WTC11 (cell line): ENCODE measurements around the gene ADAM19.

Source experiments
- MYBL2 ChIP-seq: sonication (generic); formaldehyde crosslinking; IDR thresholded peaks from 2 replicates; pipeline ENCODE4 v1.8.1; 2023; ENCODE audit warnings: mild to moderate bottlenecking, moderate library complexity, missing genetic modification reagents
- TF ChIP-seq, protein P1 (sequence below): fragments of 250-450 bp; sonication (Bioruptor Pico); conservative IDR thresholded peaks from 2 replicates; pipeline ENCODE4 v1.9.0; 2021; ENCODE audit warnings: mild to moderate bottlenecking

DNA sequence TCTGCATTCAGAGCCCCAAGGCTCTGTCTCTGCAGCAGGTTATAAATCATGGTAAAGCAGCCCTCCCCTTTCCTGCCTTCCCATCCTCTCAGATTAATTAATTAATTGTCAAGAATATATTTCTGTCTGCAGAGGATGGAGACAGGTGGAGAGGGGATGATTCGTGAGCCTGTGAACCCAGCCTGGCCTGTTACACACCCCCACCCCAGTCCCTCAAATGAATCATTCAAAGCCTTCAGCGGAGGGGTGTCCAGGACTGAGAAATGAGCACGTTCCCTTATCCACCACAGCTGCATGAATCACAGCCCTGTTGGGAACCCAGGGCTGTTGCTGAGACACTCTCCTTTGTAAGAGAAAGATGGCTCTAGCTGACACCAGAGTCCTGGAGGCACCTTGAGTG, 59.6 kb downstream of the ADAM19 start:
- no peak for TF ChIP-seq MYBL2
- TF ChIP-seq, protein P1, sequence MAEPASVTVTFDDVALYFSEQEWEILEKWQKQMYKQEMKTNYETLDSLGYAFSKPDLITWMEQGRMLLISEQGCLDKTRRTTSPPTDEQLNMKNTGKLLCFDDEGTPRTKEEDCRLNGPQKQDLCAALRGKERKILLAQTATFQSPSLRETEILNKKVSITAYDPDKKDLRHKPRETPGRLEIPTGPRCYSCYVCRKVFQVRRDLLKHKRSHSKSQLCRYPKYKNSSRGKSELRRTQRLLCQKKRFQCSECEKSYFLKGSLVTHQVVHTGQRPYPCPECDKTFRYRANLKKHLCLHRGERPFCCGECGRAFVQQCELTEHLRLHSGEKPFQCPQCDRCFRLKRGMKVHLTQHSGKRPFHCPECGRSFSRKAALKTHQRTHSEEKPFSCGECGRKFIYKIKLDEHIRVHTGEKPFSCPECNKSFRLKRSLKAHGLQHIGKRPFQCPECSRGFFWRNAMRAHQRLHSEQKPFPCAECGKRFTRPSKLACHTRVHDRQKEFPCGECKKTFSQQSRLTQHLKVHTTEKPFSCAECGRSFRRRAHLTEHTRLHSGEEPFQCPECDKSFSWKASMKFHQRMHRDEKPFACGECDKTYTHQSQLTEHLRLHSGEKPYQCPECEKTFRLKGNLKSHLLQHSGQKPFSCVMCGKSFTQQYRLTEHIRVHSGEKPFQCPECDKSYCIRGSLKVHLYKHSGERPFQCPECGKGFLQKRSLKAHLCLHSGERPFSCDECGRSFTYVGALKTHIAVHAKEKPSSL (CRISPR knock-in tag): no peak
